MCF 10A (cell line): Measurements from ENCODE around the gene NACC2. TPM values are rescaled to one million over a fixed set of nuclear protein-coding genes. Genes with fewer than 3 reads are reported as not detected.

Source experiments
- BruUV-seq: library from RNA; stranded (reverse); fragments of 400-500 nt; replicated peaks from 2 replicates; lab custom pipeline; 2021; lab: Mats Ljungman, UMichigan
- CTCF ChIA-PET: fragments of 300-600 bp; sonication (Branson Sonifier 250); formaldehyde crosslinking; extraction: SDS; loops from one replicate; lab custom pipeline; 2021; ENCODE audit warnings: antibody characterized with exemption, inconsistent platforms; lab: Yijun Ruan, JAX
- POLR2A ChIA-PET: fragments of 300-600, 350-650 bp; sonication (Branson Sonifier 250); formaldehyde crosslinking; extraction: SDS; loops from one replicate; lab custom pipeline; 2020; ENCODE audit warnings: antibody characterized with exemption, inconsistent platforms; lab: Yijun Ruan, JAX
- DNase-seq: peaks from one replicate; pipeline ENCODE4 v3.0.0-alpha.2; 2018; ENCODE audit not compliant: unreplicated experiment
- H3K27ac Mint-ChIP-seq: one replicate; pipeline ENCODE4 v1.8.0; 2022; ENCODE audit warnings: mild to moderate bottlenecking, low read depth, mixed read lengths; ENCODE audit not compliant: unreplicated experiment
- H3K27me3 Mint-ChIP-seq: one replicate; pipeline ENCODE4 v1.8.0; 2022; ENCODE audit warnings: mixed read lengths; ENCODE audit not compliant: insufficient read depth, unreplicated experiment
- H3K36me3 Mint-ChIP-seq: one replicate; pipeline ENCODE4 v1.8.0; 2022; ENCODE audit warnings: mild to moderate bottlenecking, moderate library complexity, mixed read lengths; ENCODE audit not compliant: insufficient read depth, unreplicated experiment
- H3K4me1 Mint-ChIP-seq: one replicate; pipeline ENCODE4 v1.8.0; 2022; ENCODE audit warnings: mixed read lengths; ENCODE audit not compliant: insufficient read depth, unreplicated experiment
- H3K4me3 Mint-ChIP-seq: one replicate; pipeline ENCODE4 v1.8.0; 2022; ENCODE audit warnings: mild to moderate bottlenecking, moderate library complexity, mixed read lengths; ENCODE audit not compliant: unreplicated experiment
- H3K9me3 Mint-ChIP-seq: one replicate; pipeline ENCODE4 v1.8.0; 2022; ENCODE audit warnings: mixed read lengths; ENCODE audit not compliant: unreplicated experiment
- intact Hi-C: fragments of 100-400 bp; cut with micrococcal nuclease; formaldehyde crosslinking; loops from 2 replicates; pipeline ENCODE4 v1.14.1; 2022
- total RNA-seq: library from RNA; stranded (reverse); gene quantifications from 2 replicates; pipeline ENCODE4 v1.2.3, GENCODE V29; 2022
- TF ChIP-seq, protein P1 (sequence below): fragments of 200-600 bp; IDR thresholded peaks from one replicate; pipeline ENCODE4 v1.8.0; 2022; ENCODE audit warnings: antibody characterized with exemption, mild to moderate bottlenecking; ENCODE audit not compliant: unreplicated experiment

NACC2 gene
- total RNA-seq, 1 experiment from 2014 or later: 16.5 TPM

GRCh38 chr9:136122425-136123383, 27.6 kb upstream of the NACC2 start:
- CTCF ChIA-PET: interaction anchor here (0.5 to 6.1 kb wide), 30 partner anchors 10 to 1073 kb away, joined by 3 to 104 read pairs (median 4); no protein-coding TSS in a partner anchor
- BruUV-seq: no TSS peak
- Mint-ChIP-seq H3K9me3 (peaks cover 9% of the 10 kb centered on the region), H3K36me3 (no peaks in the 10 kb centered on the region), H3K27ac (no peak overlapping the region), H3K27me3 (peaks cover 29% of the 10 kb centered on the region), H3K4me3 (no peak overlapping the region), H3K4me1 (no peaks in the 10 kb centered on the region)
- intact Hi-C loops: loop anchor here (1.0 to 2.0 kb wide), 3 partner anchors 33 to 258 kb away; no protein-coding TSS in a partner anchor
- peak; percentile 57 for DNase-seq
- POLR2A ChIA-PET: interaction anchor here (1.6 kb wide), 1 partner anchor 29 kb away, joined by 5 read pairs; no protein-coding TSS in a partner anchor
- TF ChIP-seq, protein P1, sequence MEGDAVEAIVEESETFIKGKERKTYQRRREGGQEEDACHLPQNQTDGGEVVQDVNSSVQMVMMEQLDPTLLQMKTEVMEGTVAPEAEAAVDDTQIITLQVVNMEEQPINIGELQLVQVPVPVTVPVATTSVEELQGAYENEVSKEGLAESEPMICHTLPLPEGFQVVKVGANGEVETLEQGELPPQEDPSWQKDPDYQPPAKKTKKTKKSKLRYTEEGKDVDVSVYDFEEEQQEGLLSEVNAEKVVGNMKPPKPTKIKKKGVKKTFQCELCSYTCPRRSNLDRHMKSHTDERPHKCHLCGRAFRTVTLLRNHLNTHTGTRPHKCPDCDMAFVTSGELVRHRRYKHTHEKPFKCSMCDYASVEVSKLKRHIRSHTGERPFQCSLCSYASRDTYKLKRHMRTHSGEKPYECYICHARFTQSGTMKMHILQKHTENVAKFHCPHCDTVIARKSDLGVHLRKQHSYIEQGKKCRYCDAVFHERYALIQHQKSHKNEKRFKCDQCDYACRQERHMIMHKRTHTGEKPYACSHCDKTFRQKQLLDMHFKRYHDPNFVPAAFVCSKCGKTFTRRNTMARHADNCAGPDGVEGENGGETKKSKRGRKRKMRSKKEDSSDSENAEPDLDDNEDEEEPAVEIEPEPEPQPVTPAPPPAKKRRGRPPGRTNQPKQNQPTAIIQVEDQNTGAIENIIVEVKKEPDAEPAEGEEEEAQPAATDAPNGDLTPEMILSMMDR: peak; percentile 96

DNA sequence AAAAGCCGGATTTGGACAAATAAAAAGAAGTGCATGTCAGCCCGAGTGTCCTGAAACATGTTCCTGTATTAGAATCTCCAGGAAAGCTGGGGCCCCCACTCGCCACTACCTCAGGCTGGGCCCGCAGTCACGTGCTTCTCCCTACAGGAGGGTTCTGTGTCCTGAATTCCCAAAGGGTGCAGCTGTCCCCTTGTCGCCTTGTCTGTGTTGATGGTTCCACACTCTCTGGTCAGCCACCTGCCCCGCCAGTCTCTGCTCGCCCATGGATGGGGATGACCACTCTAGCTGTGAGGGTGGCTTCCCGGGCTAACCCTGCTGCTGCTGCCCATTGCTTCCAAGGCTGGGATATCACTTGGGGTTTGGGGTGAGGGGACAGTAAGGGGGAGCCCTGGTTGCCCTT, 26.7 kb upstream of the NACC2 start:
- intact Hi-C loops: loop anchor here (1.0 to 2.0 kb wide), 2 partner anchors 32 to 257 kb away; no protein-coding TSS in a partner anchor
- no peaks in the 10 kb centered on the region for H3K4me1 Mint-ChIP-seq
- H3K36me3 Mint-ChIP-seq: no peaks in the 10 kb centered on the region
- H3K27ac Mint-ChIP-seq: no peak overlapping the region
- DNase-seq: no peak
- peaks cover 9% of the 10 kb centered on the region for H3K9me3 Mint-ChIP-seq
- H3K27me3 Mint-ChIP-seq: peaks cover 22% of the 10 kb centered on the region
- no peak overlapping the region for H3K4me3 Mint-ChIP-seq
- POLR2A ChIA-PET: interaction anchor here (0.6 to 1.6 kb wide), 3 partner anchors 27 to 254 kb away, joined by 3 to 5 read pairs (median 3); partner anchors contain the start of gene NACC2
- CTCF ChIA-PET: interaction anchor here (0.6 to 6.1 kb wide), 15 partner anchors 14 to 521 kb away, joined by 3 to 104 read pairs (median 4); no protein-coding TSS in a partner anchor
- BruUV-seq: no TSS peak
- TF ChIP-seq, protein P1: no peak

DNA sequence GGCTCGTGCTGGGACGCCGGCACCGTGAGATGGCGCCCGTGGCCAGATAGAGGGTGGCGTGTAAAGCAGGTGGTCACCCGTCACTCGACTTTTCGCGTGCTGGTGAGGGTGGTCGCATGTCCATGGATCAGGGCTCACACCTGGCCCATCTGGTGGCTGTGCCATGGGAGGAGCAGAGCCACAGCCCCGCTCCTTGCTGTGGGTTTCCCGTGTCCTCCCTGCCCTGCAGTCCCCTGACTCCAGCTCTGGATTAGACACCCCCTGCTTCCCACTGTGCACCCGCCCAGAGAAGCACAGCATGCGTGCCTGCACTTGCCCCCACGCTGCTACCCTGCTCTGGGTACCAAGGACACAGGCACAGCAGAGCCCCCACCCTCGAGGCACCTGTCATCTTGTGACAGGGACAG, 25.4 kb upstream of the NACC2 start:
- Mint-ChIP-seq H3K27ac (no peak overlapping the region), H3K27me3 (peaks cover 20% of the 10 kb centered on the region), H3K4me3 (no peak overlapping the region), H3K4me1 (no peaks in the 10 kb centered on the region), H3K9me3 (peaks cover 8% of the 10 kb centered on the region), H3K36me3 (peaks cover 9% of the 10 kb centered on the region)
- TF ChIP-seq, protein P1: no peak
- CTCF ChIA-PET: interaction anchor here (1.4 to 6.1 kb wide), 2 partner anchors 14 to 152 kb away, joined by 3 to 104 read pairs; no protein-coding TSS in a partner anchor
- POLR2A ChIA-PET: interaction anchor here (1.0 to 1.5 kb wide), 3 partner anchors 10 to 68 kb away, joined by 3 to 4 read pairs (median 3); no protein-coding TSS in a partner anchor
- DNase-seq: no peak
- no TSS peak for BruUV-seq
- intact Hi-C loops: no loop called here
